Uterus (tissue), 2 donors: ENCODE data around the gene RFTN2.

Source experiments
- CTCF ChIP-seq, 4 experiments: fragments of 200-600 bp in 2 of 4; fragments of 450-650 bp in 2 of 4; sonication (generic) in 2 of 4; IDR thresholded peaks; one replicate each; pipeline ENCODE4 v1.5.1; 2016 to 2019; ENCODE audit warnings: antibody characterized with exemption in 4 of 4, mild to moderate bottlenecking in 2 of 4, moderate library complexity in 1 of 4
- POLR2A ChIP-seq, 2 donors: fragments of 450-650 bp; IDR thresholded peaks; one replicate each; pipeline ENCODE4 v1.6.1; 2016; ENCODE audit warnings: antibody characterized with exemption in 2 of 2, mild to moderate bottlenecking in 1 of 2, moderate library complexity in 1 of 2

DNA sequence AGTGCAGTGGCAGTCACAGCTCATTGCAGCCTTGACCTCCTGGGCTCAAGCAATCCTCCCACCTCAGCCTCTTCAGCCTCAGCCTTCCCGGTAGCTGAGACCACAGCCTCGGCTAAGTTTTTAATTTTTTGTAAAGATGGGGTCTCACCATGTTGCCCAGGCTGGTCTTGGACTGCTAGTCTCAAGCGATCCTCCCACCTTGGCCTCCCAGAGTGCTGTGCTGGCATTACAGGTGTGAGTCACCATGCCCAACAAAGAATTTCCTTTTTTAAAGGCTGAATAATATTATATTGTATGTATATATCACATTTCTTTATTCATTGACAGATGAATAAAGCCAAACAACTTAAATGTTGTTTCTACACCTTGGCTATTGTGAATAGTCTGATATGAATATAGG, 117.0 kb downstream of the RFTN2 start:
- no peak for TF ChIP-seq CTCF (IDR thresholded peaks at IDR 0.05)
- TF ChIP-seq POLR2A (IDR thresholded peaks at IDR 0.05): no peak
